Activated CD4-positive, alpha-beta T cell treated with anti-CD3 and anti-CD28 coated beads, Interleukin-2, amount 10 ng/mL, durations not matched to agents 7 days and 5 days (primary cell): ENCODE data around the gene COQ8A. TPM values are rescaled to one million over a fixed set of nuclear protein-coding genes. Genes with fewer than 3 reads are reported as not detected.

ENCODE experiments used
- CTCF ChIA-PET: fragments of 350-600 bp; sonication (Branson Sonifier 250); formaldehyde crosslinking; loops from one replicate; lab custom pipeline; 2021; ENCODE audit warnings: antibody characterized with exemption; lab: Charles Lee
- POLR2A ChIA-PET: fragments of 350-600 bp; sonication (Branson Sonifier 250); formaldehyde crosslinking; loops from one replicate; lab custom pipeline; 2021; ENCODE audit warnings: antibody characterized with exemption; lab: Charles Lee
- DNase-seq: peaks from one replicate; pipeline ENCODE4 v3.0.0-alpha.2; 2020
- H3K27ac Mint-ChIP-seq: one replicate; pipeline ENCODE4 v1.8.0; 2021; ENCODE audit warnings: mild to moderate bottlenecking, moderate library complexity, mixed read lengths
- H3K27me3 Mint-ChIP-seq: one replicate; pipeline ENCODE4 v1.8.0; 2021; ENCODE audit warnings: mixed read lengths
- H3K36me3 Mint-ChIP-seq: one replicate; pipeline ENCODE4 v1.8.0; 2021; ENCODE audit warnings: low read depth, mixed read lengths
- H3K4me1 Mint-ChIP-seq: one replicate; pipeline ENCODE4 v1.8.0; 2021; ENCODE audit warnings: mixed read lengths
- H3K4me3 Mint-ChIP-seq: one replicate; pipeline ENCODE4 v1.8.0; 2021; ENCODE audit warnings: mild to moderate bottlenecking, moderate library complexity, mixed read lengths
- H3K9me3 Mint-ChIP-seq: one replicate; pipeline ENCODE4 v1.8.0; 2021; ENCODE audit warnings: mixed read lengths
- total RNA-seq, 2 experiments: library from RNA; stranded (reverse); gene quantifications; one replicate each; pipeline ENCODE4 v1.2.3, GENCODE V29; 2021

COQ8A gene
- 10 to 100 TPM; 22.6 to 25.5 TPM for total RNA-seq

GRCh38 chr1:226940029-226940805 lies at the start of gene COQ8A:
Gene COQ8A (plus strand): TSS chr1:226940294. CDS start chr1:226961386, 21,092 bp downstream.
- CTCF ChIA-PET = interaction anchor here (0.6 to 0.9 kb wide), 3 partner anchors 22 to 57 kb away, joined by 3 read pairs; no protein-coding TSS in a partner anchor
- Mint-ChIP-seq H3K4me1 (peaks cover 53% of the 10 kb centered on the region), H3K27ac (peak within 1 kb of the TSS; percentile 98), H3K9me3 (peaks cover 12% of the 10 kb centered on the region), H3K4me3 (peak within 1 kb of the TSS; percentile 84), H3K36me3 (peaks cover 13% of the 10 kb centered on the region), H3K27me3 (no peaks in the 10 kb centered on the region)
- POLR2A ChIA-PET = interaction anchor here (1.1 kb wide), 1 partner anchor 25 kb away, joined by 5 read pairs; no protein-coding TSS in a partner anchor
- DNase-seq = peak; percentile 99

GRCh38 chr1:226890331-226891108 lies 49.6 kb upstream of the COQ8A start:
- CTCF ChIA-PET = no interaction called here
- Mint-ChIP-seq H3K27ac (no peak overlapping the region), H3K9me3 (no peaks in the 10 kb centered on the region), H3K4me3 (no peak overlapping the region), H3K4me1 (peaks cover 11% of the 10 kb centered on the region), H3K27me3 (no peaks in the 10 kb centered on the region), H3K36me3 (no peaks in the 10 kb centered on the region)
- POLR2A ChIA-PET = no interaction called here
- no peak for DNase-seq

- CTCF ChIA-PET = interaction anchor here (0.5 to 0.6 kb wide), 2 partner anchors 43 to 958 kb away, joined by 3 to 4 read pairs; no protein-coding TSS in a partner anchor
- Mint-ChIP-seq H3K4me3 (no peak overlapping the region), H3K36me3 (no peaks in the 10 kb centered on the region), H3K9me3 (no peaks in the 10 kb centered on the region), H3K27me3 (no peaks in the 10 kb centered on the region), H3K27ac (no peak overlapping the region), H3K4me1 (peaks cover 2% of the 10 kb centered on the region)
- POLR2A ChIA-PET = no interaction called here
- DNase-seq = no peak
Observed at GRCh38 chr1:226891346-226891745, 48.7 kb upstream of the COQ8A start.

- Mint-ChIP-seq H3K4me3 (no peak overlapping the region), H3K4me1 (no peaks in the 10 kb centered on the region), H3K36me3 (no peaks in the 10 kb centered on the region), H3K27me3 (no peaks in the 10 kb centered on the region), H3K9me3 (no peaks in the 10 kb centered on the region), H3K27ac (peak overlapping the region; percentile 66)
- CTCF ChIA-PET = interaction anchor here (1.3 to 2.1 kb wide), 3 partner anchors 8 to 13 kb away, joined by 3 to 7 read pairs (median 5); no protein-coding TSS in a partner anchor
- POLR2A ChIA-PET = no interaction called here
- DNase-seq = no peak
Observed at GRCh38 chr1:226891846-226892523, 48.1 kb upstream of the COQ8A start.

GRCh38 chr1:226892524-226892875 lies 47.6 kb upstream of the COQ8A start:
- POLR2A ChIA-PET = no interaction called here
- CTCF ChIA-PET = interaction anchor here (1.3 to 2.1 kb wide), 3 partner anchors 8 to 12 kb away, joined by 3 to 7 read pairs (median 5); no protein-coding TSS in a partner anchor
- no peaks in the 10 kb centered on the region for H3K36me3 Mint-ChIP-seq
- H3K27ac Mint-ChIP-seq = peak overlapping the region; percentile 15
- H3K4me1 Mint-ChIP-seq = no peaks in the 10 kb centered on the region
- H3K27me3 Mint-ChIP-seq = no peaks in the 10 kb centered on the region
- DNase-seq = no peak
- no peaks in the 10 kb centered on the region for H3K9me3 Mint-ChIP-seq
- H3K4me3 Mint-ChIP-seq = no peak overlapping the region

- Mint-ChIP-seq H3K4me3 (no peak overlapping the region), H3K9me3 (no peaks in the 10 kb centered on the region), H3K36me3 (no peaks in the 10 kb centered on the region), H3K27ac (no peak overlapping the region), H3K4me1 (no peaks in the 10 kb centered on the region), H3K27me3 (no peaks in the 10 kb centered on the region)
- DNase-seq = no peak
- ChIA-PET POLR2A (no interaction called here), CTCF (interaction anchor here (2.1 kb wide), 1 partner anchor 10 kb away, joined by 7 read pairs; no protein-coding TSS in a partner anchor)
Observed at GRCh38 chr1:226893936-226894335, 46.2 kb upstream of the COQ8A start.

GRCh38 chr1:226894826-226895225 lies 45.3 kb upstream of the COQ8A start:
- Mint-ChIP-seq H3K9me3 (no peaks in the 10 kb centered on the region), H3K4me1 (no peaks in the 10 kb centered on the region), H3K36me3 (no peaks in the 10 kb centered on the region), H3K27ac (no peak overlapping the region), H3K4me3 (no peak overlapping the region), H3K27me3 (no peaks in the 10 kb centered on the region)
- ChIA-PET CTCF (interaction anchor here (1.0 to 2.0 kb wide), 5 partner anchors 8 to 43 kb away, joined by 3 to 5 read pairs (median 3); no protein-coding TSS in a partner anchor), POLR2A (no interaction called here)
- no peak for DNase-seq

GRCh38 chr1:226895644-226896043 lies 44.5 kb upstream of the COQ8A start:
- H3K4me3 Mint-ChIP-seq = no peak overlapping the region
- no peaks in the 10 kb centered on the region for H3K4me1 Mint-ChIP-seq
- no peaks in the 10 kb centered on the region for H3K36me3 Mint-ChIP-seq
- ChIA-PET POLR2A (no interaction called here), CTCF (interaction anchor here (1.0 to 2.0 kb wide), 6 partner anchors 8 to 43 kb away, joined by 3 to 5 read pairs (median 3); no protein-coding TSS in a partner anchor)
- DNase-seq = no peak
- no peaks in the 10 kb centered on the region for H3K27me3 Mint-ChIP-seq
- no peak overlapping the region for H3K27ac Mint-ChIP-seq
- no peaks in the 10 kb centered on the region for H3K9me3 Mint-ChIP-seq

- Mint-ChIP-seq H3K4me1 (no peaks in the 10 kb centered on the region), H3K36me3 (no peaks in the 10 kb centered on the region), H3K27me3 (no peaks in the 10 kb centered on the region), H3K4me3 (no peak overlapping the region), H3K27ac (no peak overlapping the region), H3K9me3 (no peaks in the 10 kb centered on the region)
- ChIA-PET CTCF (no interaction called here), POLR2A (no interaction called here)
- DNase-seq = no peak
Observed at GRCh38 chr1:226898246-226898645, 41.8 kb upstream of the COQ8A start.

GRCh38 chr1:226901421-226901820 lies 38.7 kb upstream of the COQ8A start:
- POLR2A ChIA-PET = no interaction called here
- CTCF ChIA-PET = interaction anchor here (0.7 to 1.2 kb wide), 2 partner anchors 10 to 208 kb away, joined by 3 to 6 read pairs; no protein-coding TSS in a partner anchor
- Mint-ChIP-seq H3K9me3 (no peaks in the 10 kb centered on the region), H3K27me3 (no peaks in the 10 kb centered on the region), H3K27ac (no peak overlapping the region), H3K4me1 (no peaks in the 10 kb centered on the region), H3K4me3 (no peak overlapping the region), H3K36me3 (no peaks in the 10 kb centered on the region)
- no peak for DNase-seq

GRCh38 chr1:226902601-226903000 lies 37.5 kb upstream of the COQ8A start:
- CTCF ChIA-PET = no interaction called here
- Mint-ChIP-seq H3K9me3 (no peaks in the 10 kb centered on the region), H3K27ac (no peak overlapping the region), H3K4me3 (no peak overlapping the region), H3K27me3 (no peaks in the 10 kb centered on the region), H3K36me3 (no peaks in the 10 kb centered on the region), H3K4me1 (no peaks in the 10 kb centered on the region)
- POLR2A ChIA-PET = no interaction called here
- no peak for DNase-seq
